B cell (primary cell): ENCODE data around the gene AMH. TPM values are rescaled to one million over a fixed set of nuclear protein-coding genes. Genes with fewer than 3 reads are reported as not detected.

Experiments
- ATAC-seq: fragments of 200-7000 bp; cut with Tn5 transposase; one replicate; pipeline ENCODE4 v1.10.0; 2021; ENCODE audit warnings: low read depth, mild to moderate bottlenecking, moderate number of reproducible peaks, moderate library complexity
- CTCF ChIA-PET: fragments of 350-600 bp; sonication (Branson Sonifier 250); formaldehyde crosslinking; loops from one replicate; lab custom pipeline; 2021; ENCODE audit warnings: antibody characterized with exemption, inconsistent platforms; lab: Charles Lee
- POLR2A ChIA-PET: fragments of 350-600 bp; sonication (Branson Sonifier 250); formaldehyde crosslinking; loops from one replicate; lab custom pipeline; 2021; ENCODE audit warnings: antibody characterized with exemption; lab: Charles Lee
- DNase-seq: peaks from one replicate; pipeline ENCODE4 v3.0.0; 2013
- H2AFZ ChIP-seq: 2 replicates; pipeline ENCODE4 v1.6.1; 2012; ENCODE audit warnings: mild to moderate bottlenecking, low read depth, low read length; ENCODE audit not compliant: insufficient read depth, poor library complexity, severe bottlenecking
- H3K27ac ChIP-seq, 2 donors: 1 replicate in 1 of 2; 2 replicates in 1 of 2; pipeline ENCODE4 v1.5.1; 2012 to 2013; ENCODE audit warnings: low read length in 2 of 2, mild to moderate bottlenecking in 2 of 2, moderate library complexity in 1 of 2
- H3K27me3 ChIP-seq, 4 experiments: fragments of 200-600 bp in 1 of 4; sonication (generic) in 1 of 4; replicated peaks in 1 of 4; 1 replicate in 2 of 4; 2 replicates in 2 of 4; pipeline versions ENCODE4 v1.6.1 to v1.7.0; 2013 to 2016; ENCODE audit warnings: low read length in 3 of 4, mild to moderate bottlenecking in 2 of 4, mixed read lengths in 1 of 4, moderate library complexity in 1 of 4; ENCODE audit not compliant: insufficient read depth in 4 of 4, control insufficient read depth in 3 of 4; ENCODE audit errors: control extremely low read depth in 1 of 4
- H3K36me3 ChIP-seq, 2 experiments: replicated peaks in 1 of 2; 1 replicate in 1 of 2; 2 replicates in 1 of 2; pipeline versions ENCODE4 v1.6.1 to v1.7.1; 2013; ENCODE audit warnings: low read length in 1 of 2; ENCODE audit not compliant: insufficient read depth in 2 of 2, control insufficient read depth in 1 of 2; ENCODE audit errors: control extremely low read depth in 1 of 2, extremely low read depth in 1 of 2
- H3K4me1 ChIP-seq, 2 donors: fragments of 200-600 bp in 1 of 2; sonication (generic) in 1 of 2; 1 replicate in 1 of 2; 2 replicates in 1 of 2; pipeline versions ENCODE4 v1.5.1 to v1.6.1; 2013 to 2017; ENCODE audit warnings: low read length in 2 of 2; ENCODE audit not compliant: control insufficient read depth in 2 of 2, insufficient read depth in 2 of 2
- H3K4me2 ChIP-seq: replicated peaks from 2 replicates; pipeline ENCODE3; 2012; ENCODE audit warnings: mild to moderate bottlenecking, low read depth, low read length; ENCODE audit not compliant: poor library complexity, severe bottlenecking
- H3K4me3 ChIP-seq, 5 experiments: fragments of 200-600 bp in 1 of 5; sonication (generic) in 1 of 5; 1 replicate in 3 of 5; 2 replicates in 2 of 5; pipeline versions ENCODE4 v1.5.1 to v1.7.0; 2011 to 2016; ENCODE audit warnings: low read length in 4 of 5, mild to moderate bottlenecking in 4 of 5, low read depth in 2 of 5, control low read depth in 1 of 5, moderate library complexity in 1 of 5; ENCODE audit not compliant: insufficient read depth in 1 of 5; ENCODE audit errors: control extremely low read depth in 1 of 5, extremely low read depth in 1 of 5
- H3K79me2 ChIP-seq: fragments of 200-600 bp; sonication (generic); one replicate; pipeline ENCODE4 v1.6.0; 2016; ENCODE audit warnings: low read length; ENCODE audit not compliant: control insufficient read depth, insufficient read depth
- H3K9ac ChIP-seq: fragments of 200-600 bp; sonication (generic); 2 replicates; pipeline ENCODE4 v1.6.1; 2017; ENCODE audit warnings: mild to moderate bottlenecking, low read length, moderate library complexity
- H3K9me3 ChIP-seq, 3 donors: one replicate each; pipeline versions ENCODE4 v1.6.1 to v1.7.1; 2013; ENCODE audit warnings: low read length in 2 of 3; ENCODE audit not compliant: control insufficient read depth in 2 of 3, insufficient read depth in 1 of 3; ENCODE audit errors: control extremely low read depth in 1 of 3
- H4K20me1 ChIP-seq: 2 replicates; pipeline ENCODE4 v1.6.0; 2012; ENCODE audit warnings: mild to moderate bottlenecking, low read length; ENCODE audit not compliant: insufficient read depth, control insufficient read depth, poor library complexity, severe bottlenecking
- H3K27ac Mint-ChIP-seq: one replicate; pipeline ENCODE4 v1.8.0; 2021; ENCODE audit warnings: mixed read lengths
- H3K27me3 Mint-ChIP-seq: one replicate; pipeline ENCODE4 v1.8.0; 2021; ENCODE audit warnings: mixed read lengths
- H3K4me1 Mint-ChIP-seq: one replicate; pipeline ENCODE4 v1.8.0; 2021; ENCODE audit warnings: mixed read lengths
- H3K4me3 Mint-ChIP-seq: one replicate; pipeline ENCODE4 v1.8.0; 2021; ENCODE audit warnings: mixed read lengths
- H3K9me3 Mint-ChIP-seq: one replicate; pipeline ENCODE4 v1.8.0; 2022; ENCODE audit warnings: mixed read lengths; ENCODE audit not compliant: insufficient read depth
- CTCF ChIP-seq: fragments of 200-600 bp; IDR thresholded peaks from one replicate; pipeline ENCODE4 v1.8.0; 2022; ENCODE audit warnings: antibody characterized with exemption, mild to moderate bottlenecking
- EZH2 ChIP-seq: IDR thresholded peaks from 2 replicates; pipeline ENCODE4 v1.6.1; 2012; ENCODE audit warnings: borderline replicate concordance, low read depth, mild to moderate bottlenecking, moderate library complexity, low read length; ENCODE audit not compliant: insufficient read depth, poor library complexity, severe bottlenecking
- WGBS: methylation state at CpG from one replicate; pipeline ENCODE4 v1.1.5; 2013; ENCODE audit warnings: missing lambda C conversion rate; ENCODE audit not compliant: insufficient coverage; 5-methylcytosine and 5-hydroxymethylcytosine counted together
- intact Hi-C: fragments of 100-400 bp; cut with micrococcal nuclease; formaldehyde crosslinking; loops from one replicate; pipeline ENCODE4 v1.10.0; 2022
- polyA plus RNA-seq: library from polyadenylated mRNA; depleted of rRNA; stranded (reverse); fragments of >200 nt; gene quantifications from 2 replicates; pipeline ENCODE4 v1.2.3, GENCODE V29; 2012
- total RNA-seq, 2 donors: library from RNA; stranded (reverse); fragments of 120-200 nt in 1 of 2; gene quantifications; 1 replicate in 1 of 2; 2 replicates in 1 of 2; pipeline versions ENCODE4 v1.2.3 to v1.2.4, GENCODE V29; 2013 to 2022

AMH gene
- total and polyA plus RNA-seq, 2 donors (not counting 1 experiment from before 2014, with no cell fraction given), result 1.5 to 4.5 TPM

- Histone ChIP-seq H3K79me2 (peaks cover 69% of the 10 kb centered on the region), H3K4me3 (peak overlapping the region; percentile 59 to 100 (median 99))
These were observed 20.4 kb downstream of the AMH start for GRCh38 chr19:2269244-2270156.

More at GRCh38 chr19:2269244-2270156, 20.4 kb downstream of the AMH start:
- Mint-ChIP-seq H3K4me3 (peak overlapping the region; percentile 89), H3K4me1 (peaks cover 52% of the 10 kb centered on the region), H3K27ac (peak overlapping the region; percentile 97), H3K27me3 (no peaks in the 10 kb centered on the region), H3K9me3 (no peaks in the 10 kb centered on the region)
- Histone ChIP-seq H3K9me3 (no peaks in the 10 kb centered on the region), H3K4me2 (peak overlapping the region; percentile 99), H3K27me3 (no peaks in the 10 kb centered on the region), H3K27ac (peak overlapping the region; percentile 79 to 94), H3K4me1 (peaks cover 56 to 66% of the 10 kb centered on the region in 2 donors), H3K36me3 (peaks cover 0 to 27% of the 10 kb centered on the region in 2 experiments), H3K9ac (peak overlapping the region; percentile 99), H2AFZ (peak overlapping the region; percentile 42), H4K20me1 (peaks cover 51% of the 10 kb centered on the region)
- POLR2A ChIA-PET, result interaction anchor here (0.5 to 10.8 kb wide), 11 partner anchors 8 to 180 kb away, joined by 3 to 134 read pairs (median 4); partner anchors contain the start of genes JSRP1, PLEKHJ1 and SF3A2
- under 1% methylated on average over 101 of the region's 103 CpGs for WGBS
- ATAC-seq (peak; percentile 66), DNase-seq (peak; percentile 99)
- TF ChIP-seq CTCF (no peak), EZH2 (no peak)
- CTCF ChIA-PET, result interaction anchor here (0.6 to 7.5 kb wide), 7 partner anchors 9 to 98 kb away, joined by 3 to 66 read pairs (median 5); partner anchors contain the start of gene JSRP1
- intact Hi-C loops, result loop anchor here (1.0 to 10.0 kb wide), 5 partner anchors 11 to 407 kb away; partner anchors contain the start of genes GADD45B, KLF16, PLEKHJ1 and SF3A2
